HL-60 (cell line): ENCODE results near the gene MRPL20.

Source experiments
- CTCF ChIP-seq: IDR thresholded peaks from one replicate; pipeline ENCODE4 v1.5.1; 2011; ENCODE audit warnings: low read length, control low read depth, inconsistent platforms; ENCODE audit not compliant: insufficient read depth
- GABPA ChIP-seq: IDR thresholded peaks from 2 replicates; pipeline ENCODE4 v1.6.1; 2012; ENCODE audit warnings: low read depth
- POLR2AphosphoS5 ChIP-seq: IDR thresholded peaks from 2 replicates; pipeline ENCODE4 v1.6.1; 2012; ENCODE audit warnings: low read depth
- REST ChIP-seq: IDR thresholded peaks from 2 replicates; pipeline ENCODE4 v1.6.1; 2012; ENCODE audit warnings: low read depth; ENCODE audit not compliant: insufficient replicate concordance

- no peak for TF ChIP-seq CTCF
- no peak for TF ChIP-seq POLR2AphosphoS5
- no peak for TF ChIP-seq GABPA
- no peak for TF ChIP-seq REST
Measured at GRCh38 chr1:1391225-1391624, 15.9 kb downstream of the MRPL20 start.
